RWPE1 (cell line): ENCODE measurements around the gene RIC1.

Source experiments
- CTCF ChIA-PET: fragments of 350-600 bp; sonication (Branson Sonifier 250); formaldehyde crosslinking; extraction: SDS; loops from one replicate; lab custom pipeline; 2021; lab: Yijun Ruan, JAX
- POLR2A ChIA-PET: fragments of 400-600 bp; formaldehyde crosslinking; extraction: SDS; loops from one replicate; lab custom pipeline; 2020; ENCODE audit warnings: antibody characterized with exemption; ENCODE audit not compliant: low non-redundant PET; lab: Yijun Ruan, JAX
- DNase-seq: peaks from one replicate; pipeline ENCODE4 v3.0.0; 2012; ENCODE audit warnings: low spot score
- H3K27ac ChIP-seq: fragments of 450-650 bp; 2 replicates; pipeline ENCODE4 v1.5.1; 2017
- TF ChIP-seq, protein P1 (sequence below): fragments of 450-650 bp; conservative IDR thresholded peaks from 2 replicates; pipeline ENCODE4 v1.5.1; 2017; ENCODE audit warnings: low read depth, mild to moderate bottlenecking

The RIC1 gene

DNA sequence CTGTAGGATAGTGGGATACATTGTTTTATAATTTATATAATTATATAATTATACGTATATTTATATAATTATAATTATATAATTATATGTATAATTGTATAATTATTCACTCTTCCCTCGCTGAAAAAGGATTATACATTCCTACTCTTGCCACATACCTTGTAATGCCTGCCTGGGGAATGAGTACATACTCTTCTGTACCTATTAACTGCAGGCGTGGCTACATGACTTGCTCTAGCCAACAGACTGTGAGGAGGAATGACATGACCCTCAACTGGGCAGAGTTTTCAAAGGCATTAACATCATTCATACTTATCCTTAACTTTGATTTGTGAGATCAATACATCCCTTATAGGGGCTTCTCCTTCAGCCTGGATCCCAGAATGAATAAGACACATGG, 184.9 kb downstream of the RIC1 start:
- H3K27ac ChIP-seq = no peak overlapping the region
- POLR2A ChIA-PET = no interaction called here
- DNase-seq = peak; percentile 22
- TF ChIP-seq, protein P1, sequence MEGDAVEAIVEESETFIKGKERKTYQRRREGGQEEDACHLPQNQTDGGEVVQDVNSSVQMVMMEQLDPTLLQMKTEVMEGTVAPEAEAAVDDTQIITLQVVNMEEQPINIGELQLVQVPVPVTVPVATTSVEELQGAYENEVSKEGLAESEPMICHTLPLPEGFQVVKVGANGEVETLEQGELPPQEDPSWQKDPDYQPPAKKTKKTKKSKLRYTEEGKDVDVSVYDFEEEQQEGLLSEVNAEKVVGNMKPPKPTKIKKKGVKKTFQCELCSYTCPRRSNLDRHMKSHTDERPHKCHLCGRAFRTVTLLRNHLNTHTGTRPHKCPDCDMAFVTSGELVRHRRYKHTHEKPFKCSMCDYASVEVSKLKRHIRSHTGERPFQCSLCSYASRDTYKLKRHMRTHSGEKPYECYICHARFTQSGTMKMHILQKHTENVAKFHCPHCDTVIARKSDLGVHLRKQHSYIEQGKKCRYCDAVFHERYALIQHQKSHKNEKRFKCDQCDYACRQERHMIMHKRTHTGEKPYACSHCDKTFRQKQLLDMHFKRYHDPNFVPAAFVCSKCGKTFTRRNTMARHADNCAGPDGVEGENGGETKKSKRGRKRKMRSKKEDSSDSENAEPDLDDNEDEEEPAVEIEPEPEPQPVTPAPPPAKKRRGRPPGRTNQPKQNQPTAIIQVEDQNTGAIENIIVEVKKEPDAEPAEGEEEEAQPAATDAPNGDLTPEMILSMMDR = no peak
- CTCF ChIA-PET = no interaction called here

GRCh38 chr9:5815461-5815860, 186.6 kb downstream of the RIC1 start:
- ChIA-PET CTCF (no interaction called here), POLR2A (no interaction called here)
- H3K27ac ChIP-seq = no peak overlapping the region
- TF ChIP-seq, protein P1 = no peak
- no peak for DNase-seq

DNA sequence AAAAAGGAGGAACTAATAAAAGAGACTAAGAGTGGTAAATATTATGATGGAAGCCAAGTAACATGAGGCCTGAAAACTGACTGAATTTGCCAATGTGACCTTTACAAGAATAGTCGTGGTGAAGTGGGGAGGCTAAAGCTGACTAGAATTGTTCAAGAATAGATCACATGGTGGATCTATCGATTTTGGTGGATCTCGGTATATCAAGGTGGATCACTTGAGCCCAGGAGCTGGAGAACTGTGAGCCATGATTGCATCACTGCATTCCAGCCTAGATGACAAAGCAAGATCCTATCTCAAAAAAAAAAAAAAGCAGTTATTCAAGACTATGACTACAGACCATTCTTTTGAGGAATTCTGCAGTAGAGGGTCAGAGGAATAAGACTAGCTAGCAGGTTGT, 189.0 kb downstream of the RIC1 start:
- CTCF ChIA-PET = interaction anchor here (0.6 kb wide), 2 partner anchors 58 to 491 kb away, joined by 3 to 4 read pairs; no protein-coding TSS in a partner anchor
- TF ChIP-seq, protein P1 = no peak
- POLR2A ChIA-PET = interaction anchor here (0.6 kb wide), 1 partner anchor 43 kb away, joined by 11 read pairs; no protein-coding TSS in a partner anchor
- H3K27ac ChIP-seq = no peak overlapping the region
- peak; percentile 4 for DNase-seq

DNA sequence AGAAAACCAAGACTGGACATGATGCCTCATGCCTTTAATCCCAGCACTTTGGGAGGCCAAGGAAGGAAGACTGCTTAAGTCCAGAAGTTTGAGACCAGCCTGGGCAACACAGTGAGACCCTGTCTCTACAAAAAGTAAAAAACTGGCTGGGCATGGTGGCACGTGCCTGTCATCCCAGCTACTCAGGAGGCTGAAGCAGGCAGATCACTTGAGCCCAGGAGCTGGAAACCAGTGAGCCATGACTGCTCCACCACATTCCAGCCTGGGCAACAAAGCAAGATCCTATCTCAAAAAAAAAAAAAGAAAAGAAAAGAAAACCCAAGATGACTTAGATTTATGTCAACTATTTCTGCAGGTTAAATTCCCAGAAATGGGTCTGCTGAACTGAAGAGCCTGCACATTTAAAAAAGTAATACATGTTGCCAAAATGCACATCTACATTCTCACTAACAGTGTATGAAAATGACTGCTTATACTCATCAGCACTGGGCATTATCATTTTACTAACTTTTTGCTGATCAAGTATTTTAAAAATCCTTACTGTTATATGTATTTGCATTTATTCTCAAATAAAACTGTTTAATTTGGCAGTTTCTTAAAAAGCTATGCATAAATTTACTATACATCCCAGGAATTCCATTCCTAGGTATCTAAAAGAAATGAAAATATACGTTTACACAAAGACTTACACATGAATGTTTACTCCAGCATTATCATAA, 189.7 kb downstream of the RIC1 start:
- ChIA-PET CTCF (interaction anchor here (0.6 kb wide), 2 partner anchors 59 to 490 kb away, joined by 3 to 4 read pairs; no protein-coding TSS in a partner anchor), POLR2A (no interaction called here)
- no peak overlapping the region for H3K27ac ChIP-seq
- DNase-seq = no peak
- TF ChIP-seq, protein P1 = no peak

DNA sequence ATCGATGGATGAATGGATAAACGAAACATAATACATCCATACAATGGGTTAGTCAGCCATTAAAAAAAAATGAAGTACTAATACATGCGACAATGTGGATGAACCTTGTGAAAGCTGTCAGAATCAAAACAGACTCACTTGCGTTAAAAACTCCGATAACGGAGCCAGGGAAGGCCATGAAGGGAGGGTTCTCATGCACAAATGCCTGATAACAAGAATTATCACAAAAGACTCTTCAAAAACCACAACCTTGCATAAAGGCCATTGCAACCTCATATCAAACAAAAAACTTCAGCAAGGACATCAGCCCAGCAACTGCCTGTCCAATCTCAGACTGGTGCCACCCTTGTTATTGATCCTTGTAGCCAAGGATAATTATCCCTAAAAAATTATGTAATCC, 190.3 kb downstream of the RIC1 start:
- CTCF ChIA-PET = no interaction called here
- no peak overlapping the region for H3K27ac ChIP-seq
- POLR2A ChIA-PET = no interaction called here

GRCh38 chr9:5820425-5820824, 191.5 kb downstream of the RIC1 start:
- TF ChIP-seq, protein P1 = no peak
- ChIA-PET POLR2A (no interaction called here), CTCF (interaction anchor here (0.6 kb wide), 1 partner anchor 771 kb away, joined by 3 read pairs; no protein-coding TSS in a partner anchor)
- no peak overlapping the region for H3K27ac ChIP-seq
- no peak for DNase-seq

More for the DNA sequence above, 190.3 kb downstream of the RIC1 start:
- DNase-seq = no peak
- TF ChIP-seq, protein P1 = no peak
